K562 (cell line): ENCODE measurements around the gene HPS3. TPM values are rescaled to one million over a fixed set of nuclear protein-coding genes. Genes with fewer than 3 reads are reported as not detected.
A peak's percentile ranks its signal among the peaks of the same experiment; 100 is the strongest.

Experiments used
- FOXJ2 ChIP-seq: fragments of 200-800 bp; sonication (Bioruptor generic); IDR thresholded peaks from 2 replicates; pipeline ENCODE4 v1.6.1; 2016; ENCODE audit warnings: missing genetic modification characterization, missing compliant biosample characterization
- L3MBTL2 ChIP-seq: fragments of 450-650 bp; IDR thresholded peaks from 2 replicates; pipeline ENCODE4 v1.6.1; 2016; ENCODE audit warnings: mild to moderate bottlenecking, moderate library complexity
- MLX ChIP-seq, 2 experiments: fragments of 450-650 bp in 1 of 2; sonication (generic) in 1 of 2; formaldehyde crosslinking; conservative IDR thresholded peaks; 2 replicates each; pipeline versions ENCODE4 v1.4.0 to v1.8.1; 2020 to 2022; ENCODE audit warnings: mild to moderate bottlenecking in 1 of 2, missing genetic modification reagents in 1 of 2
- TCF3 ChIP-seq: sonication (generic); formaldehyde crosslinking; IDR thresholded peaks from 2 replicates; pipeline ENCODE4 v1.4.0; 2020; ENCODE audit warnings: mild to moderate bottlenecking, missing genetic modification reagents
- ZBTB43 ChIP-seq: sonication (generic); formaldehyde crosslinking; IDR thresholded peaks from 2 replicates; pipeline ENCODE4 v1.8.0; 2023; ENCODE audit warnings: mild to moderate bottlenecking, missing genetic modification reagents
- polyA plus RNA-seq, 8 experiments: library from polyadenylated mRNA; depleted of rRNA in 4 of 8; stranded (reverse) in 5 of 8; unstranded in 3 of 8; fragments of >200 nt; fragmentation: Nextera tagmentation in 2 of 8; fragmentation: Illumina TruSeq in 1 of 8; extraction: Ambion mirVana in 2 of 8; extraction: Trizol in 1 of 8; gene quantifications; 2 replicates each; pipeline versions ENCODE4 v1.2.1 to v1.2.3, GENCODE V29; 2011 to 2014; ENCODE audit warnings: inconsistent platforms in 1 of 8, missing spikeins in 1 of 8
- total RNA-seq, 7 experiments: library from RNA; depleted of rRNA in 6 of 7; stranded (reverse); fragments of >200 nt in 6 of 7; fragmentation: Illumina TruSeq in 2 of 7; extraction: Trizol in 2 of 7; gene quantifications; 2 replicates each; pipeline versions ENCODE4 v1.2.1 to v1.2.3, GENCODE V29; 2011 to 2021; ENCODE audit warnings: low replicate concordance in 1 of 7
- TF ChIP-seq, protein P1 (sequence below), 2 experiments: fragments of 450-650 bp; conservative IDR thresholded peaks; 2 replicates each; pipeline ENCODE4 v1.6.1; 2017; ENCODE audit warnings: mild to moderate bottlenecking in 2 of 2, moderate library complexity in 2 of 2
- TF ChIP-seq, protein P2 (sequence below): sonication (generic); formaldehyde crosslinking; IDR thresholded peaks from 2 replicates; pipeline ENCODE4 v1.4.0; 2020; ENCODE audit warnings: mild to moderate bottlenecking, missing genetic modification reagents

HPS3 gene
- total and polyA plus RNA-seq, 9 of the 15 experiments (the other 6 are each of a cell fraction or from before 2014, with no cell fraction given), result 1.2 to 11.3 (median 7.6) TPM

DNA sequence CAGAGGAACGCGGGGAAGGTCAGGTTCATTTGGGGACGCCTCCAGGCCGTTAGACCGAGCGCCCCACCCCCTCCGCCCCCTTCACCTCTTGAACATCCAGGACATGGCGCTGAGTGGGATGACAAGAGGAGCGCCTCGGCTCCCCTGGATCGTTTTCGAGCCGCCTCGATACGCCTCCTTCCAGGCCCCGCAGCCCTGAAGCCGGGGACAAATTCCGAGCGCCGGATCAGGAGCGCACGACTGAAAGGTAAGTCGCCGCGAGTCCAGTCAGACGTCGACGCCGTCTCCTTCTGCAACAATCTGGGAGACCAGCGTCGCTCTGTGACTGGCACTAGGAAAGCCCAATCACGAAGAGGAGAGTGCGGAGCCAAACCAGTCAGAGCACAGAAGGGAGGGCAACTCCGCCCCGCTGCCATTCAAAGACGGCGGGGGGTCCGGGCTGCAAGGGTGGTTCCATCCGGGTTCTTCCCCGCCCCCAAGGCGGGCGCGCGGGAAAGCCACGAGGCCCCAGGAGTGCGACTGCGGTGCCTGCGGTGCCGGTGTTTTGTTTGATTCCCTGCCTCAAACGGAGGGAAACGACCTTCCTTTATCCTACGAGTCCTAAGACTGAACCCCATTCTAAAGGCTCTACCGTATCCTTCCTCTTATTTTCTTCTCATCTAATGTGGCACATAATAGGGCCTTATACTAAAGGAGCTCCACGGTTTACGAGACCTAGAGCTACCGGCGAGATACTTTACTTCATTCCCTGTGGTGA, 43.0 kb upstream of the HPS3 start, which contains the start of gene HLTF (continued):
- TF ChIP-seq ZBTB43 (peak; percentile 67), L3MBTL2 (peak; percentile 100), MLX (CRISPR knock-in tag; conservative IDR thresholded peaks at IDR 0.05) (0 out of 4 replicates have a peak, but pooled peaks of 1 of the 2 experiments have one; percentile 49), TCF3 (CRISPR knock-in tag) (0 out of 2 replicates have a peak, but pooled peaks have one; percentile 35), FOXJ2 (tag) (0 out of 2 replicates have a peak, but pooled peaks have one; percentile 4)
- TF ChIP-seq, protein P1, sequence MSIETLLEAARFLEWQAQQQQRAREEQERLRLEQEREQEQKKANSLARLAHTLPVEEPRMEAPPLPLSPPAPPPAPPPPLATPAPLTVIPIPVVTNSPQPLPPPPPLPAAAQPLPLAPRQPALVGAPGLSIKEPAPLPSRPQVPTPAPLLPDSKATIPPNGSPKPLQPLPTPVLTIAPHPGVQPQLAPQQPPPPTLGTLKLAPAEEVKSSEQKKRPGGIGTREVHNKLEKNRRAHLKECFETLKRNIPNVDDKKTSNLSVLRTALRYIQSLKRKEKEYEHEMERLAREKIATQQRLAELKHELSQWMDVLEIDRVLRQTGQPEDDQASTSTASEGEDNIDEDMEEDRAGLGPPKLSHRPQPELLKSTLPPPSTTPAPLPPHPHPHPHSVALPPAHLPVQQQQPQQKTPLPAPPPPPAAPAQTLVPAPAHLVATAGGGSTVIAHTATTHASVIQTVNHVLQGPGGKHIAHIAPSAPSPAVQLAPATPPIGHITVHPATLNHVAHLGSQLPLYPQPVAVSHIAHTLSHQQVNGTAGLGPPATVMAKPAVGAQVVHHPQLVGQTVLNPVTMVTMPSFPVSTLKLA (conservative IDR thresholded peaks at IDR 0.05), result peak; percentile 72 to 86
- TF ChIP-seq, protein P2, sequence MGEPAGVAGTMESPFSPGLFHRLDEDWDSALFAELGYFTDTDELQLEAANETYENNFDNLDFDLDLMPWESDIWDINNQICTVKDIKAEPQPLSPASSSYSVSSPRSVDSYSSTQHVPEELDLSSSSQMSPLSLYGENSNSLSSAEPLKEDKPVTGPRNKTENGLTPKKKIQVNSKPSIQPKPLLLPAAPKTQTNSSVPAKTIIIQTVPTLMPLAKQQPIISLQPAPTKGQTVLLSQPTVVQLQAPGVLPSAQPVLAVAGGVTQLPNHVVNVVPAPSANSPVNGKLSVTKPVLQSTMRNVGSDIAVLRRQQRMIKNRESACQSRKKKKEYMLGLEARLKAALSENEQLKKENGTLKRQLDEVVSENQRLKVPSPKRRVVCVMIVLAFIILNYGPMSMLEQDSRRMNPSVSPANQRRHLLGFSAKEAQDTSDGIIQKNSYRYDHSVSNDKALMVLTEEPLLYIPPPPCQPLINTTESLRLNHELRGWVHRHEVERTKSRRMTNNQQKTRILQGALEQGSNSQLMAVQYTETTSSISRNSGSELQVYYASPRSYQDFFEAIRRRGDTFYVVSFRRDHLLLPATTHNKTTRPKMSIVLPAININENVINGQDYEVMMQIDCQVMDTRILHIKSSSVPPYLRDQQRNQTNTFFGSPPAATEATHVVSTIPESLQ, result peak; percentile 98
